Measurements from ENCODE around the gene PLSCR2. TPM values are rescaled to one million over a fixed set of nuclear protein-coding genes. Genes with fewer than 3 reads are reported as not detected.

Gene PLSCR2
- total and polyA plus RNA-seq, 2 donors from 2014 or later = 1.4 TPM; not detected in 1

- H3K27ac ChIP-seq (ENCODE audit: low read depth in 2 of 2, low read length in 2 of 2) = peak overlapping the region; percentile 48 to 73
- no peak overlapping the region for H3K4me3 ChIP-seq (ENCODE audit: low read length in 3 of 3)
- FAIRE-seq (peak; percentile 62), DNase-seq (peak in 2 of 5 donors; percentile 68 to 80)
- H3K9me3 ChIP-seq (ENCODE audit: control insufficient read depth in 2 of 3, insufficient read depth in 1 of 3, low read length in 3 of 3) = no peaks in the 10 kb centered on the region
- peaks cover 0 to 25% (median 8%) of the 10 kb centered on the region in 3 donors for H3K4me1 ChIP-seq (ENCODE audit: control insufficient read depth in 2 of 3, insufficient read depth in 2 of 3, low read depth in 1 of 3, low read length in 3 of 3)
- TF ChIP-seq CTCF (IDR thresholded peaks at IDR 0.05; ENCODE audit: borderline replicate concordance, extremely low read depth, insufficient read depth) = no peak
- peaks cover 0 to 5% (median 0%) of the 10 kb centered on the region in 3 donors for H3K36me3 ChIP-seq (ENCODE audit: control insufficient read depth in 2 of 3, insufficient read depth in 3 of 3, low read length in 3 of 3)
- no peak overlapping the region for H3K9ac ChIP-seq (ENCODE audit: low read length in 3 of 3)
- no peaks in the 10 kb centered on the region for H3K27me3 ChIP-seq (ENCODE audit: control insufficient read depth, insufficient read depth, low read length)
- intact Hi-C loops (cut with DNase I) = no loop called here
These were observed 42.2 kb upstream of the PLSCR2 start for GRCh38 chr3:146511402-146512134.

- H3K27ac ChIP-seq (ENCODE audit: low read depth in 2 of 2, low read length in 2 of 2) = peak overlapping the region; percentile 22 to 84
- FAIRE-seq (no peak), DNase-seq (no peak)
- H3K4me3 ChIP-seq (ENCODE audit: low read length in 3 of 3) = no peak overlapping the region
- no peak for TF ChIP-seq CTCF (IDR thresholded peaks at IDR 0.05; ENCODE audit: borderline replicate concordance, extremely low read depth, insufficient read depth)
- H3K4me1 ChIP-seq (ENCODE audit: control insufficient read depth in 2 of 3, insufficient read depth in 2 of 3, low read depth in 1 of 3, low read length in 3 of 3) = peaks cover 0 to 17% (median 3%) of the 10 kb centered on the region in 3 donors
- H3K36me3 ChIP-seq (ENCODE audit: control insufficient read depth in 2 of 3, insufficient read depth in 3 of 3, low read length in 3 of 3) = no peaks in the 10 kb centered on the region
- intact Hi-C loops (cut with DNase I) = no loop called here
- H3K9me3 ChIP-seq (ENCODE audit: control insufficient read depth in 2 of 3, insufficient read depth in 1 of 3, low read length in 3 of 3) = no peaks in the 10 kb centered on the region
- no peak overlapping the region for H3K9ac ChIP-seq (ENCODE audit: low read length in 3 of 3)
- no peaks in the 10 kb centered on the region for H3K27me3 ChIP-seq (ENCODE audit: control insufficient read depth, insufficient read depth, low read length)
These were observed 38.2 kb upstream of the PLSCR2 start for GRCh38 chr3:146507331-146508120.

GRCh38 chr3:146505516-146505915, 36.2 kb upstream of the PLSCR2 start:
- H3K27me3 ChIP-seq (ENCODE audit: control insufficient read depth, insufficient read depth, low read length) = no peaks in the 10 kb centered on the region
- peak; percentile 17 for FAIRE-seq
- DNase-seq = peak in 2 of 5 donors; percentile 29 to 57
- H3K4me1 ChIP-seq (ENCODE audit: control insufficient read depth in 2 of 3, insufficient read depth in 2 of 3, low read depth in 1 of 3, low read length in 3 of 3) = peaks cover 0 to 9% (median 3%) of the 10 kb centered on the region in 3 donors
- TF ChIP-seq CTCF (IDR thresholded peaks at IDR 0.05; ENCODE audit: borderline replicate concordance, extremely low read depth, insufficient read depth) = no peak
- H3K36me3 ChIP-seq (ENCODE audit: control insufficient read depth in 2 of 3, insufficient read depth in 3 of 3, low read length in 3 of 3) = no peaks in the 10 kb centered on the region
- H3K4me3 ChIP-seq (ENCODE audit: low read length in 3 of 3) = no peak overlapping the region
- H3K27ac ChIP-seq (ENCODE audit: low read depth in 2 of 2, low read length in 2 of 2) = no peak overlapping the region
- intact Hi-C loops (cut with DNase I) = no loop called here
- H3K9ac ChIP-seq (ENCODE audit: low read length in 3 of 3) = no peak overlapping the region
- H3K9me3 ChIP-seq (ENCODE audit: control insufficient read depth in 2 of 3, insufficient read depth in 1 of 3, low read length in 3 of 3) = no peaks in the 10 kb centered on the region
